Skin of body (tissue), 2 donors: ENCODE results near the gene CKS2. TPM values are rescaled to one million over a fixed set of nuclear protein-coding genes. Genes with fewer than 3 reads are reported as not detected.

ENCODE experiments used
- DNase-seq: peaks from one replicate; lab custom pipeline; 2025; lab: John Stamatoyannopoulos, UW
- total RNA-seq: library from RNA; depleted of rRNA; stranded (reverse); fragments of >200 nt; gene quantifications from one replicate; pipeline ENCODE4 v1.2.3, GENCODE V29; 2014

CKS2 gene
- total RNA-seq, 1 donor from 2014 or later = 32.4 TPM

DNA sequence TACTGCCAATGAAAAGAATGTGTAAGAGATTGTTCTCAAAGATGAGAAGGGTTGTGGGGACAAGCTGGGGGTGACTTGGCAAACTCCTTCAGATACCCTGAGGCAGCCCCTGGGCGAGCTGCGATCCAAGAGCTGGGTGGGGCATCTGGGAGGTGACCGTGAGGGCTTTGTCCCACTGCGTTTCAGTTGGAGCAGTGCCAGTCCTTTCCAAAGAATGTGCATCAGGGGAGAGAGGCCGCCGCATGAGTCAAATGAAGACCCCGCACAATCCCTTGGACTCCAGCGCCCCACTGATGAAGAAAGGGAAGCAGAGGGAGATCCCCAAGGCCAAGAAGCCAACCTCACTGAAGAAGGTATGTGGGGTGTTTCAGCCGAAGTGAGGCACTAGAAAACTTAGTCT lies 35.7 kb downstream of the CKS2 start:
- no peak for DNase-seq

GRCh38 chr9:89347651-89348050 lies 36.7 kb downstream of the CKS2 start:
- DNase-seq = no peak

- DNase-seq = no peak
These were observed 38.6 kb downstream of the CKS2 start for GRCh38 chr9:89349607-89350006.

GRCh38 chr9:89350988-89351557 lies 40.1 kb downstream of the CKS2 start:
- no peak for DNase-seq

DNA sequence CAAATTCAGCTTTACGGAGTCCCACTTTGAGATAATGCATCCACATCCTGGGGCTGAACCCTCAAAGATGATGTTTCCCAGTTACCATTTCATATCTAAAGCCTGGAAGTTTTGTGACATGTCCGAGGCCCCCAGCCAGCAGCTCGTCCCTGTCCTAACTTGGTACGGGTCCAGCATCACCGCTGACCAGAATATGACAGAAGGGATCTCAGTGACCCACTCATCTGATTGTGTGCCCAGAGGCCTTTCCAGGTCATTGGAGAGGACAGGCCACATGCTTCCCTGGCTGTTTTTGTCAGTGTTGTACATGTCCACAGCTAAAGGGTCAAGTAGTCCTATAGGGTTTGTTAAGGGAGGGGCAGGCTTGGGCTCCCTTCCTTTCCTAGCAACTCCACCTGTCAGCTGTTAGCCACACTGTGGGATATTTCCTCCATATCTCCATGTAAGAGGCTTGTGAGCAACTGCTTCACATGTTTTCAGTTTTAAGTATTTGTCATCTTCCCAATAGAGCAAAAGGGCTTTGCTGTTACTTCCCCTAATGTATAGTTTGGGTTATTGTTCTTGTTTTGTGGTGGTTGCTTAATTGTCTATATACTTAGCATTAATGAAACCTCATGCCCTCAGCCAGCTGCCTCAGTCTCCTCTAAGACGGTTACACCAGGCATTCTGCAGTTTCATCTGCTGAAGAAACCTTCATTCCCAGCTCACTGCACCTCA lies 40.7 kb downstream of the CKS2 start:
- no peak for DNase-seq

DNA sequence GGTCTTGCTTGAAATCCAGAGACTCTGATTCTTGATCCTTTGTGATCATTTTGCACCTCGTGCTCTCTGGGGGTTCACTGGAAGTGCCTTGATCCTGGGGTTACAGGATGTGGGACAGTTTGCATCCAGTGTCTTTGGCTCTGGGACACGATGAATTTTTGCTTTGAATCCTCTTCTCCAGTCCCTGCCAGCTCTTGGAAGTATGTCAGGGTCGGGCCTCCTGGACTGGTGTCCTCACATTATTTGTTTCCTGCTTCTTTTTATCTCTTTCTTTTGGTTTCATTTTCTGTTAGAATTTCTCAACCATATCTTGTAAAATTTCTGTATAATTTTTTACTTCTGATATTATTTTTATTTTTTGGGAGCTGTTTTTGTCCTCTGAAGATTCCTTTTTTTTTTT lies 41.5 kb downstream of the CKS2 start:
- no peak for DNase-seq

DNA sequence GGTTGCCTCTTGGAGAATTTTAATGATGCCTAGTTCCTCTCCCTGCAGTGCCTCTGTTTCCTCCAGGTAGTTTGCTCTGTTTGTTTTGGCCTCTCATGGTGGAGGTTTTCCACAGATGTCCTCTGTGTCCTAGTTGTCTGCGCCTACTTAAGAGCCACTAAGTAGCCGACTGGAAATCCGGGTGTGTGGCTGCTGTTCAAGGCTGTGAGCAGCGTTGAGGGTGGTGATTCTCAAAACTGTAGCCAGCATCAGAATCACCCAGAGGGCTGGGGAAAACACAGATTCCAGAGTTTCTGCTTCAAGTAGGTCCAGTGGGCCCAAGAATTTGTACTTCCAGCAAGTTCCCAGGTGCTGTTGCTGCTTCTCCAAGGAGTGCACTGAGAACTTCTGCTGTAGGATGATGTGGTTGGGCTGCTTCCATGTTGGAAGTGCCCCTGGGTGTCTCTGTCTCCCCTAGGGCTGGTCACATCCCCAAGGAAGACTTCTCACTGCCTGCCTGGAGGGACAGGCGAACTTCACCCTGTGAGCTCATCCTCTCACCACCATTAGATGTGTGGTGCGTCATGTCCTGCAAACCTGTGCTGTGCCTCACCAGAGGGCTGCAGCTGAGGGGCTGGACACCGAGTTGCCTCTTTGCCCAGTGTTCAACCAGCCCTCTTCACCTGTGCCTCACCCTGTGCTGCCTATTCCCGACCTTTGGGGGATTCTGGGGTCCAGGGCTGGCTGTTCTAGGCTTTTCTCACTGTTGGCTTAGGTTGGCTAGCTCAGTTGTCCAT lies 42.1 kb downstream of the CKS2 start:
- DNase-seq = no peak

DNA sequence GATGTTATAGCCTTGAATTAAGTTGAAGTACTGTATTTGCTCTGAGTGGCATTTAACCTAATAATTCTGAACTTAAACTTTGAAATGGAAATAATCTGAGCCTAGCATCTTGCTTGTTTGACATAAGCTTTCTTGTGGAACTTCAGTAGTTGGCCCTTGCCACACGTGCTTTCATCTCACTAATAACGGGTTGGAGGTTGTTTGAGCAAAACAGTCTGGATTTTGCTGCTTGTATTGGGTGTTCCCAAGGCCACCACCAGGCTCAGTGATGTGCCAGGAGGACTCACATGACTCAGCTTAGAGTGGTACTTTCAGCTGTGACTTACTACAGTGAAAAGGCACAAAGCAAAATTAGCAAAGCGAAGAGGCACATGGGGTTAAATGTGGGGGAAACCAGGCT lies 43.0 kb downstream of the CKS2 start:
- no peak for DNase-seq

DNA sequence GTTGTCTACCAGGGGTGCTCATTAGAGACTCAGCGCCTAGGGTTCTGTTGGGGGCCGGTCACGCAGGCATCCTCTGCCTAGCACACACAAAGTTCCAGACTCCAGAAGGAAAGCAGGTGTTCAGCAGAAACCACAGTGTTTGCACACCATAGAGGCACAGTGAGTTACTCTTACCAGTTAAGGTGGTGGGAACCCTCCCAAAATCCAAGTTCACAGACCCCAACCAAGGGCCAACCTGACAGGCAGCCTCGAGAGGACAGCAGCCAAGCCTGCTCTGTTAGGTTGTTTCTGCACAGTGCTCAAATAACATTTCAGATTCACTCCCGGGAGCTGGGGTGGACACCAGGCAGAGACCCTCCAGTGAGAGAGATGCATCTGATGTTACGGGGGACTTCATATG lies 43.5 kb downstream of the CKS2 start:
- DNase-seq = no peak

DNA sequence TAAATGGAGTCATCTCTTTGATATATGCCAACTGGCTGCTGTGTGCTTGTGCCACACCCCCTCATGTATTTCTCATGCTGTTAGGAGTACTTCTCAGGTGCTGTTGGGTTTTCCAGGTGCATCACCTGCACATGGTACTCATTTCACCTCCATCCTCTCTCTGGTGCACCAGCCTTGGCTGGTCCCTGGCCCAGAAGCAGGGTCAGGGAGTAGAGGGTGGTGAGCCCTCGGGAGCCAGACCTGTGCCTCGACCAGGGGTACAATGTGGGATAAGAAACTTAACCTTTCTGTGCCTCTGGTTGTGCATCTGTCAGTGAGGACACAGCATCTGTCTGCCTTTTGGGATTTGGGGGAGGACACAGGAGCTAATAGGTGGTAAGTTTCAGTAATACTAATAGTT lies 45.8 kb downstream of the CKS2 start:
- no peak for DNase-seq

DNA sequence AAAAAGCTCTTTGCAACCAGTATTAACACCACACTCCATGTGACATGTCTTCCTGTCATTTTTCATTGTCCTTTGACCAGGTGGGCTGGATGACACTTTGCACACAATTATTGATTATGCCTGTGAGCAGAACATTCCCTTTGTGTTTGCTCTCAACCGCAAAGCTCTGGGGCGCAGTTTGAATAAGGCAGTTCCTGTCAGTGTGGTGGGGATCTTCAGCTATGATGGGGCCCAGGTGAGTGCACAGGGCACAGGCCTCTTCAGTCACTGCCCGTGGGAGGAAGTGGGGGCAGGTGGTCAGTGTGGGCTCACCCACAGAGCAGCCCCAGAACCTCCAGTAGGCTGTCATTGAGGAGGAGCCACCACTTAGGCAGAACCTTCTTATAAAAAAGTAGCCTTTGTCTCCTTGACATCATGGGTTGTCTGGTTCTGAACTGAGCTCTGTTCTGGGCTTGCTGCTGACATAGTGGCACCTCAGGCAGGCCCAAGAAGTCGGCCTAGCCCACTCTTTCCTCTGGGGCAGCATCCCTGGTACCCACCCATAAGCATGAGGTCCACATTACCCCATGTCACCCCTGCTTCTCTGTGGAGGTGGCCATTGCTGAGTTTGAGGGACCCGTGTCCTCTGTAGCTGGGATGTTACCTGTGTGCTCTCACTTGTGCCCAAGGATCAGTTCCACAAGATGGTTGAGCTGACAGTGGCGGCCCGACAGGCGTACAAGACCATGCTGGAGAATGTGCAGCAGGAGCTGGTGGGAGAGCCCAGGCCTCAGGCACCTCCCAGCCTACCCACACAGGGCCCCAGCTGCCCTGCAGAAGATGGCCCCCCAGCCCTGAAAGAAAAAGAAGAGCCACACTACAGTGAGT lies 46.6 kb downstream of the CKS2 start:
- no peak for DNase-seq

- DNase-seq = no peak
These were observed 47.5 kb downstream of the CKS2 start for GRCh38 chr9:89358376-89358916.

- no peak for DNase-seq
These were observed 48.0 kb downstream of the CKS2 start for GRCh38 chr9:89358985-89359384.

- no peak for DNase-seq
These were observed 48.8 kb downstream of the CKS2 start for GRCh38 chr9:89359751-89360261.

GRCh38 chr9:89360465-89360864 lies 49.5 kb downstream of the CKS2 start:
- DNase-seq = no peak

GRCh38 chr9:89361031-89361430 lies 50.0 kb downstream of the CKS2 start:
- no peak for DNase-seq

DNA sequence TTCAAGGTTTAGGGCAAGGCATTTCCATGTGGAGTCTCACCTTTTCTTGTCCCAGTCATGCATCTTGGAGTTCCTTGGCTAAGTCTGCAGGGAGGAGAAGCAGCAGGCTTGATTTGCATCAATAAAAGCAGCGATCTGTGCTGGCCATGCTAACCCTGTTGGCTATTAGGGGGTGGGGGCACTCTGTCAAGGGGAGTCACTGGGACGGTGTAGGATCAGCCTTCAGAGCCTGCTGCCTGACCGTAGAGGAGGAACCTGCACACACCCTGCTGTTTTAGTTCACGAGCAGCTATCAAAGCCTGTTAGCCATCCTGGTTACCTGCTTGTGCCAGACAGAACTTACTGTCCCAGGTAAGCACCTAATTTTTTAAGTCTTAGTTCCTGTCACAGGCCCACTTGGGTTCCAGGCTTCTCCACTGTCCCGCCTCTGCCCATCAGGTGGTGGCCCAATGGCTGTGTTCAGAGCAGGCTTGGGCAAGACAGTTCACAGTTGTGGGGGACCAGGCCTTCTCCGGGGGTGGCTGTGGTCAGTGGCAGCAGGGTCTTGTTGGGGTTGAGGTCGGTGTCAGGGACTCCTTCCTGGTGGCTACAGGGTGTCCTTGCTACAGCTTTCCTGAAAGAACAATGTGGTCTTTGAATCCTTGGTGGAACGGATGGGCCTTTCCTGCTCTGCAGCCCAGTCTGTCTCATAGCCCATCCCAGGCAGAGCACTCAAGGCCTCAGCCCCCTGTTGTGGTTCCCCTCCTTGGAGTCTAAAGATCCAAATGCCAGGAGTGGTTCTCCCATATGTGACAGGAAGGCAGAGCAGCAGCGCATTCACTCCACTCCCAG lies 51.0 kb downstream of the CKS2 start:
- no peak for DNase-seq

DNA sequence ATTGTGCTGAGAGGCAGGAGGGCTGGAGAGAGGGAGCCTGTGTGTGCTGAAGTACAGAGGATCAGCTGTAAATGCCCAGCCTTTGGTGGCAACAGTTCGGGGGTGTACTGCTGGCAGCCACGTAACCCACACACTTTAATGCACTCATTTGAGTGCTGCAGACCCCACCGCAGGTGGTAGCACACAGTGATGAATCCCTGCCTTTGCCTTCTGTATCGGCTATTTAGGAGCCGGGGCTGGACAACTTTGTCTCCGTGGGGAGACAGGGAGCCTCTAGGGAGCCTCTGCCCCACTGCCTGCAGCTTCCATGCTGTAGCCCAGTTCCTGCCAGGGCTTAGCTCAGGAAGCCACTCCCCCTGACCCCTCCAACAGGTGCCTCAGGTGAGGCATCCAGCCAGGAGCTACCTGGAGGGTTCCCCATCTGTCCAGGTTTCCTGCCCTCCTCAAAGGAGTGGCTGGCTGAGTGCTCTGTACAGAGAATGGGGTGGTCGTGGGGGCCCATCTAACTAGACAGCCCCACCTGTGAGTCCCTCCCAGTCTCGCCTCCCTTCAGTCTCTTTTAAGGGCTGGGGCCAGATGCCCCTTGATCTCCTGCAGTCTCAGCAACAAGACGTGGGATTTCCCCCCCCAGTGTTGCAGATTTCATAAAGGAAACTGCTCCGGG lies 51.8 kb downstream of the CKS2 start:
- DNase-seq = no peak

- no peak for DNase-seq
These were observed 52.3 kb downstream of the CKS2 start for GRCh38 chr9:89363311-89363670.
